ENCODE data around the gene SPAG8.

DNA sequence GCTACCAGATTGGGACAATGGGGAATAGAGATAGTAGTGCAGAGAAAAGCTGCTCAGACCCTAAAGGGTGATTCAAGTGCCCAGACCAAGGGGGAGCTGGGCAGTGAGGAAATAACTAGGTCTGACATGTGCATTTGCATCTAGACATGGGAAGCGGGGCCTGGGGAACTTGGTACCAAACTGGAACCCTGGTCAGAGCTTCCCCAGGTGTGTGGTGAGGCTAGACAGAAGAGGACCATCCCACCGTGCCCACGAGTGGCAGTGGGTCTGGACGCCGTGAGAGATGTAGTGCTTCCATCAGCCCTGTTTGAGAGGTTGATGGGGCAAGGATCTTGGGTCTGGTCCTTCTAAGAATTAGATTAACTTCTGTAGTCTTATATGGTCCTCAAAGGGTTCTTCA lies 24.5 kb upstream of the SPAG8 start:
- TF ChIP-seq CTCF (IDR thresholded peaks at IDR 0.05) = no peak
- no peak for TF ChIP-seq POLR2A (IDR thresholded peaks at IDR 0.05)
- no peak for TF ChIP-seq EP300 (IDR thresholded peaks at IDR 0.05)
